Activated CD4-positive, alpha-beta T cell treated with anti-CD3 and anti-CD28 coated beads for 48 hours (primary cell): ENCODE measurements around the gene FHL3.
A peak's percentile ranks its signal among the peaks of the same experiment; 100 is the strongest.

Source experiments
- DNase-seq: peaks from one replicate; pipeline ENCODE4 v3.0.0-alpha.2; 2020

The FHL3 gene

GRCh38 chr1:38009841-38010180, 4.5 kb upstream of the FHL3 start:
- DNase-seq = no peak

- peak; percentile 77 for DNase-seq
These were observed 4.0 kb upstream of the FHL3 start for GRCh38 chr1:38009088-38009840.

GRCh38 chr1:38006008-38006828, 904 bp upstream of the FHL3 start:
- no peak for DNase-seq

GRCh38 chr1:38004284-38005108, 818 bp downstream of the FHL3 start:
- no peak for DNase-seq

GRCh38 chr1:38003261-38004250, 1.8 kb downstream of the FHL3 start:
- no peak for DNase-seq

GRCh38 chr1:38000529-38001455, 4.5 kb downstream of the FHL3 start:
- DNase-seq = no peak

- DNase-seq = no peak
These were observed 5.1 kb downstream of the FHL3 start for GRCh38 chr1:38000233-38000528.

- DNase-seq = no peak
These were observed 5.7 kb downstream of the FHL3 start for GRCh38 chr1:37999430-38000232.

GRCh38 chr1:37998913-37999429, 6.3 kb downstream of the FHL3 start:
- no peak for DNase-seq

- no peak for DNase-seq
These were observed 7.1 kb downstream of the FHL3 start for GRCh38 chr1:37998089-37998808.

GRCh38 chr1:37997256-37998088, 7.8 kb downstream of the FHL3 start:
- DNase-seq = no peak

GRCh38 chr1:37995751-37996345, 9.5 kb downstream of the FHL3 start:
- no peak for DNase-seq

GRCh38 chr1:37994886-37995566, 10.3 kb downstream of the FHL3 start:
- DNase-seq = no peak

- DNase-seq = peak; percentile 56
These were observed 15.9 kb downstream of the FHL3 start for GRCh38 chr1:37989361-37989930.

GRCh38 chr1:37987679-37988078, 17.6 kb downstream of the FHL3 start:
- no peak for DNase-seq

- DNase-seq = no peak
These were observed 21.8 kb downstream of the FHL3 start for GRCh38 chr1:37983546-37983945.

GRCh38 chr1:37978541-37978940, 26.8 kb downstream of the FHL3 start:
- DNase-seq = no peak
